HG03521 (cell line): Measurements from ENCODE around the gene RFPL1.

ENCODE experiments used
- ATAC-seq: cut with Tn5 transposase; IDR thresholded peaks from one replicate; pipeline ENCODE4 v1.9.1; 2021; ENCODE audit warnings: mild to moderate bottlenecking, moderate library complexity; ENCODE audit not compliant: unreplicated experiment

The RFPL1 gene

DNA sequence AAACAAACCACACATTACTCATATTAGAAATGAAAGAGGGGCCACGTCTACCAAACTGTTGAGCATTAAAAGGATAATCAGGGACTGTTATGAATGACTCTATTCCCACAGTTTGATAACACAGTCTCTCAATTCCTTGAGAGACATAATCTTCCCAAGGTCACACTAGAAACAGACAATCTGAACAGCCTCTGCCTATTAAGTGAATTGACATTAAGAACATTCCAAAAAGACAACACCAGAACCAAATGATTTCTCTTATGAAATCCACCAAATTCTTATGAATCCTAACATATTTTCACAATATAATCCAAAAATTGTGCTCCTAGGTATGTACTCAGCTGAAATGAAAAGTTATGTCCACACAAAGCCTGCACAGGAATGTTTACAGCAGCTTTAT lies 4.6 kb downstream of the RFPL1 start:
- no peak for ATAC-seq

DNA sequence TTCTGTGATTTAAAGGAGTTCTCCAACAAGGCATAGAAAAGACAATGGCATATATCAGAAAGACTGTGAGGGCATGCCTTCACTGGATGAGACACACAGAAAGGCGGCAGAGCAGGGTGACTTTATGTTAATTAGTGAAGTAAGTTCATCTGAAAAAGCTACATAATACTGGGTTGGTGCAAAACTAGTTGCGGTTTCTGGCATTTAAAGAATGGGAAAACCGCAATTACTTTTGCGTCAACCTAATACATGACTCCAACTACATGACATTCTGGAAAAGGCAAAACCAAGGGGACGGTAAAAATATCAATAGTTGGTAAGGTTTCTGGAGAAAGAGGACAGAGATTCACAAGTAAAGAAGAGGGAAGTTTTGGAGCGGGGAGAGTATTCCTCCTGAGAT lies 5.1 kb downstream of the RFPL1 start:
- ATAC-seq = no peak

DNA sequence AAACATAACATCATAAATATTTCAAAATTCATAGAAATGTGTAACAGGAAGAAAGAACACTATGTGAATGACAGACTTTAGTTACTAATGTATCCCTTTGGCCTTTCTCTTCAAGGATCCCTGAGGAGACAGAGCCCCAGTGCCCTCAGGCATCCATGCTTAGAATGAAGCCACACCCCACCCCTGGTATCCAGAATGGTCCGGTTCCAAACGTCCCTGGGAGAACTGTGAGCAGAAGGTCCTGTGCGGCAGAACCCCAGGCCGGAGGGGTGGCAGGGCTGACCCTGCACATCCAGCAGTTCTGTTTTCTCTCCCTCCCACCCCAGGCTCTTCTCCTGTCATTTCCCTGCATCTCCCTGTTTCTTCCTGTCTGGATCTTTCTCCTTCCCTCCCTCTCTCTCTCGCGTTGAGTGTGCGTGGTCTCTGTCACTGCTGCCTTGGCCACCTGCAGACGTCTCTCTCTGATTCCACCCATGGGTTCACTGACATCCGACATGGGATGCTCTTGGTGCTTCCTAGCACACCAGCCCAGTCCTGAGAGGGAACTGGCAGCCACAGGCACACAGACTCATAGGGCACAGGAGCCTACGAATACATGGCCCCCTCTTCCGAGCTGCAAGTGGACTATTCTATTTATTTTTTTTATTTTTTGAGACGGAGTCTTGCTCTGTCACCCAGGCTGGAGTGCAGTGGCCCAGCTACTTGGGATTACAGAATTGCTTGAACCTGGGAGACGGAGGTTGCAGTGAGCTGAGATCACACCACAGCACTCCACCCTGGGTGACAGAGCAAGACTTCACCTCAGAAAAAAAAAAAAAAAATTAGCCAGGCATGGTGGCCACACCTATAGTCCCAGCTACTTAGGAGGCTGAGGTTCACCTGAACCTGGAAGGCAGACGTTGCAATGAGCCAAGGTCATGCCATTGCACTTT lies 5.7 kb downstream of the RFPL1 start:
- ATAC-seq = no peak

DNA sequence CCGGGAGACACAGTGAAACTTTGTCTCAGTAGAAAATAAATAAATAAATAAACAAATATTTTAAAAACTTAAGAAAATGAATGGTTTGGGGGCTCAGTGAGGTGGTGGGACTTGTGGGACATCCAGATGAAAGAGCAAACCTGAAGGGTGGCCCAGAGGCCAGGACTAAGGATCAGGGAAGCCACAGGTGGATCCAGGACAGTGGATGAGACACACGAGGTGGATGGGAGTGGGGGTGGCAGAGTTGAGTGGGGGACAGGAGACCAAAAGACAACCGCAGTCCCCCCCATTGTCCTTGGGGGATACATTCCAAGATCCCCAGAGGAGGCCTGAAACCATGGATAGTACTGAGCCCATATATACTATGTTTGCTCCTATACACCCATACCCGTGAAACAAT lies 7.1 kb downstream of the RFPL1 start:
- no peak for ATAC-seq

DNA sequence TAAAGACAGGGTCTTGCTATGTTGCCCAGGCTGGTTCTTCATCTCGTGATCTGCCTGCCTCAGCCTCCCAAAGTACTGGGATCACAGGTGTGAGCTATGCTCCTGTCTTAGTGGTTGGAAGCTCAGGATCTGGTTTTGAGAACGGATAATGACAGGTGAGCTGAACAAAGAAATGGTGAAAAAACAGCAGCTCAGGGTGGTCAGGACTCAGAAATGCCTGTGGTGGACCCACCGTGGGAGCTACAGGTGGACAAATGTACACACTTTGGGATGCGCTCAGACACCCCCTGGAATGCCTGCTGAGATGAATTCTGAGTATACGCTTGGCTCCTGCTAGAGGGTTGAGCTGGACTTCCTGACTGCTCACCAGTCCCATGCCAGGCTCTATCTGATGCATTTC lies 9.5 kb downstream of the RFPL1 start:
- ATAC-seq = no peak

GRCh38 chr22:29449296-29449875 lies 11.0 kb downstream of the RFPL1 start:
- no peak for ATAC-seq

- no peak for ATAC-seq
Measured at GRCh38 chr22:29450222-29450621, 11.8 kb downstream of the RFPL1 start.

DNA sequence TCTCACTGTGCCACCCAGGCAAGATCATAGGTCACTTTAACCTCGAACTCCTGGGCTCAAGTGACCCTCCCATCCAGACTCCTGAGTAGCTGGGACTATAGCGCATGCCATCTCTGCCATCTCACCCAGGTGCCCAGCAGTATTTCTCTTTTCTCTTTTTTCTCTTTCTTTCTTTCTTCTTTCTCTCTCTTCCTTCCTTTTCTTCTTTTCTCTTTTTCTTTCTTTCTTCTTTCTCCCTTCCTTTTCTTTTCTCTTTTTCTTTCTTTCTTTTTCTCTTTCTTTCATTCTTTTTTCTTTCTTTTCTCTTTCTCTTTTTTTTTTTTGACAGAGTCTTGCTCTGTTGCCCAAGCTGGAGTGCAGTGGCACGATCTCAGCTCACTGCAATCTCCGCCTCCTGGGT lies 13.5 kb downstream of the RFPL1 start:
- ATAC-seq = no peak

GRCh38 chr22:29454276-29454675 lies 15.9 kb downstream of the RFPL1 start:
- ATAC-seq = no peak

DNA sequence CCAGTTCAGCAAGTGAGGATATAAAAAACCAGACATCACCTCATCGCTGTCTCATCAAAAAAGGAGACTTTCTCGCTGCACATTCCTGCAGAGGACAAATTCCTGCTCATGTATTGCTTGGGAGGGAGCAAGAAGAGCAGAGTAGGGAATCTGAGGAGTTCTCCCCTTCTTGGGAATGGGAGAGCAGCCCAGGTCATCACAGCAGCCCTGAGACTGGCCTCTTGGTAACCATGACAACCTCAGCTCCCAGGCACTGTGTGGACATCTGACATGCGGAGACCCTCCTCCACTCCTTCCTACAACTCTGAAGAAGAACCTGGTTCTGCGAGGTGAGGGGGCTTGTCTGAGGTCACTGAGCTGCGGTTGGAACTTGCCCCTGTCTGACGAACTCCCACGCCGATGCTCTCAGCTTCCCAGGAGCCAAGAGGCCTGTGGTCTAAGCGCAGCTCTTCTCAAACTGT lies 17.9 kb downstream of the RFPL1 start:
- ATAC-seq = no peak

DNA sequence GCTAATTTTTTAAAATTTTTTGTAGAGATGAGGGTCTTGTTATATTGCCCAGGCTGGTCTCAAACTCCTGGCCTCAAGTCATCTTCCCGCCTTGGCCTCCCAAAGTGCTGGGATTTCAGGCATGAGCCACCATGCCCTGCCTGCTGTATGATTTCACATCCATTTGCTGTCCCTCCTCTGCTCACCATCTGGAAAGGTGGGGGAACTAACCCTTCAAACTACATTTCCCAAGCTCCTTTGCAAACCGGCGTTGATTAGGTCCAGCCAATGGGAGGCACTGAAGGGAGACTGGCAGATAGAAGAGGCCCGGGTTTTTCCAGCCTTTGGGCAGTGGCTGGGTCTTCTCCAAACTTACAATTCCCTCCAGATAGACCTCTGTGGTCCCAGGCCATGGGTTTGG lies 19.3 kb downstream of the RFPL1 start:
- ATAC-seq = no peak

GRCh38 chr22:29458551-29458950 lies 20.2 kb downstream of the RFPL1 start:
- no peak for ATAC-seq

- no peak for ATAC-seq
Measured at GRCh38 chr22:29459773-29460172, 21.4 kb downstream of the RFPL1 start.

DNA sequence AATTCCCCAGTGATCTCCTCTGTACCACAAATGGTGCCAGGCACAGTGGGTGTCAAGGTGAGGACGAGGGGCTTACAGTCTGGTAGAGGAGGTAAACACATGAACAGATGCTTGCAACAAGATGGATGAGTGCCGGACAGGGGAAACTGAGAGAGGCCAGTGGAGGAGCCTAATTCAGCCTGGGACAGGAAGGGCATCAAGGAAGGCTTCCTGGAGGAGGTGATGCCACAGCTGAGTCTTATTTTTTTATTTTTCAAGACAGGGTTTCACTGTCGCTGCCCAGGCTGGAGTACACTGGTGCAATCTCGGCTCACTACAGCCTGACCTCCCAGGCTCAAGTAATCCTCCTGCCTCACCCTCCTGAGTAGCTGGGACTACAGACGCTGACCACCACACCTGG lies 22.9 kb downstream of the RFPL1 start:
- no peak for ATAC-seq

GRCh38 chr22:29463629-29464028 lies 25.2 kb downstream of the RFPL1 start:
- ATAC-seq = no peak

DNA sequence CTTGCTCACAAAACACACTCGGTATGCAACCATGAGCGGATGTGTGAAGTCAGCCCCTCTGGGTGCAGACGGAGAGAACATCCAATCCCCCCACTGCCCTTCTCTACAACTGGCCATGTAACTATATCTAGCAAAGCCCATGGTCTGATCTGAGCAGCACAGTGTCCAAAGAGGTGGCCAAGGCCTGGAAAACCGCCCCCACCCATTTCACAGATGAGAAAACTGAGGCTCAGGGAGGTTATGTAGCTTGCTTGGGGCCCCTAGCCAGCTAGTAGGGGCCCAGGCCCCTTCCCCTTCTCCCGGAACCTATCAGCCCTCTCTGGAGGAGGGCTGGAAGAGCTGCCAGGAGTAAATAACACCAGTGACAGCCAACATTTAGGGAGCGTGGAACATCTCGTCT lies 26.2 kb downstream of the RFPL1 start:
- no peak for ATAC-seq

GRCh38 chr22:29469755-29470154 lies 31.4 kb downstream of the RFPL1 start:
- no peak for ATAC-seq

DNA sequence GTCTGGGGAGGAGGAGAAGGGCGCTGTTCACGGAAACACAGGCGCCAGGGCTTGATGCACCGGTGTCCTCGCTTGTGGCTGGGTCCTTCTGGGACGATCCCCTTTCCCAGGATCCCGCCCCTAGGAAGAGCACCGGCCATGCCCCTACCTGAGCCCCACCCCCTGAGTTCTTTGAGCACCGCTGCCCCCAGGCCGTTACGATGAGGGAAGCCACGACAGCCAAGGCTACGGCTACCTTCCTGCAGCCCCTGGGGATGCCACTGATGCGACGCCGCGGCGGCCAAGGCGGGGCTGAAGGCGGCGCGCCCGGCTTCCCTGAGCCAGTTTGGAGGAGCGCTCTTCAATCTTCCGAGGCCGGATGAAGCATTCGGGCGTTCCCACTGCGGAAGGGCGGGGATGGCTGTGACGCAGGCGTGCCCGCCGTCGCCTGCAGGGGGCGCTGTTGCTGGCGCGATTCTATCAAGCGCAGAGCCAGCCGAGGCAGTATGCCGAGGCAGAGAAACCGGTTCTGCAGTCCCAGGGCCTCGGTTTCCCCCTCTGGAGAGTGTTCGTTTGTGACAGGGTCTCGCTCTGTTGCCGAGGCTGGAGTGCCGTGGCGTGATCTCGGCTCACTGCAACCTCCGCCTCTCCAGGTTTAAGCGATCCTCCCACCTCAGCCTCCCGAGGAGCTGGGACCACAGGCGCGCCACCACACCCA lies 31.9 kb downstream of the RFPL1 start:
- no peak for ATAC-seq

DNA sequence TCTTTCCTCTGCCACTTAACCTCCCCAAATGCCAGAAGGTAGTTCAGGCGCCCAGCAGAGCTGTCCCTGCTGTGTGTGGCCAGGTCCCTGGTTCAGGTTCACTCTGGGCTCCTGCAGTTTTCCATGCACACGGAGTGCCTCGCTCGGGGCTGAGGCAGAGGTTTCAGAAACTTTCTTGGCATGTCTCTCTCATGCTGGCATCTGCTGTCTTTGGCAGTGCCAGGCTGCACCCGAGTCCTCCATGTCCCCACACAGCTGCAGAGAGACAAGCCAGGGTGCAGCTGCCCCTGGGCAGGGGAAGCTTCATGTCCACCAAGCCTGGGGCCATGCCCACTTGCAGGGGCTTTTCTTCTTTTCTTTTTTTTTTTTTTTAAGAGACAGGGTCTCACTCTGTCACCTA lies 34.6 kb downstream of the RFPL1 start:
- ATAC-seq = no peak

DNA sequence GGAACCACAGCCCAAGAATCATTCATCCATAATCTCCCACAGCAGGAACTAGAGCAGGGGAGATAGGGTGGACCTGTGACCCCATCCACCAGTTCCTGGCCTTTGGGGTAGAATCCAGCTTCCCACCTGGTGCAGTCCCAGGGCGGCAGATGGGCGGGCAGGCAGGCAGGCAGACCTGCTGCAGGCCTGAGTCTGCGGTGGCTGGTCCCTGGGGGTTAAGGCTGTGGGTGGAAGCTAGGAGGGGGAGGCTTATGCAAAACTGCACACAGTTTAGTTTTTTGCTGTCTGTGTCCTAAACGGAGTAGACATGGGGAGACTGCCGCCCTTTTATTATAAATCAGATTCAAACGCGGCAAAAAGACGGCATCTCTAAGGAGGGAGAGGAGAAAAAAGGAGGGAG lies 37.2 kb downstream of the RFPL1 start:
- no peak for ATAC-seq

DNA sequence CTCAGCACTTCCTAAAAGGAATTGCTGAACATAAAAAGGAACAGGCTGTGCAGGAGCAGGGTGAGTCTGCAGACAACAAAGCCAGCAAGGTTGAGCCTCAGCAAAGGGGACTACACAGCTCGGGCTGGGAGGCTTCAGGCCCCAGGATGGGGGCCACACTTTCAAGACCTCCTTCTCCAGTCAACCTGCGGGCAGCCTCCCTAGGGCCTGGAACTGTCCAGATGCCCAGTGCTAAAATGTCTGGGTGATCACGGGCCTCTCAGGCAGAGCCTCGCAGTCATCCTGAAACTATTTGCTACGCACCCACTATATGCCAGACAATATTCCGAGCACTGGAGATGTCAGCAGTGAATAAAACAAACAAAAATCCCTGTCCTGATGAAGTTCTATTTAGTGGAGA lies 37.7 kb downstream of the RFPL1 start:
- ATAC-seq = no peak
